Keratinocyte (primary cell): ENCODE data around the gene IFNA5.

Experiments used
- CTCF ChIP-seq, 3 experiments: IDR thresholded peaks in 1 of 3; conservative IDR thresholded peaks in 1 of 3; optimal IDR thresholded peaks in 1 of 3; 2 replicates in 2 of 3; 3 replicates in 1 of 3; pipeline versions ENCODE3 to v1.5.1; 2011; ENCODE audit warnings: low read length in 3 of 3, mild to moderate bottlenecking in 3 of 3, moderate library complexity in 2 of 3, control low read depth in 1 of 3, inconsistent platforms in 1 of 3; ENCODE audit not compliant: insufficient read depth in 2 of 3; ENCODE audit errors: extremely low read depth in 1 of 3
- EZH2 ChIP-seq: IDR thresholded peaks from one replicate; pipeline ENCODE4 v1.6.1; 2012; ENCODE audit warnings: inconsistent platforms, mild to moderate bottlenecking, low read length, moderate library complexity

- TF ChIP-seq EZH2 = no peak
- no peak for TF ChIP-seq CTCF (optimal IDR thresholded peaks at IDR 0.05 in 1 of 3, IDR thresholded peaks at IDR 0.05 in 1 of 3, conservative IDR thresholded peaks at IDR 0.05 in 1 of 3; ENCODE audit: extremely low read depth in 1 of 3, insufficient read depth in 2 of 3, low read length in 3 of 3)
Measured at GRCh38 chr9:21294364-21294774, 10.7 kb downstream of the IFNA5 start.
